Mammary epithelial cell (primary cell): Measurements from ENCODE around the gene TAPT1.

Experiments used
- EZH2 ChIP-seq: IDR thresholded peaks from 2 replicates; pipeline ENCODE4 v1.6.1; 2012; ENCODE audit warnings: low read length, inconsistent platforms, borderline replicate concordance
- TF ChIP-seq, protein P1 (sequence below), 2 donors: IDR thresholded peaks in 1 of 2; conservative IDR thresholded peaks in 1 of 2; 2 replicates each; pipeline ENCODE4 v1.5.1; 2011 to 2012; ENCODE audit warnings: inconsistent platforms in 2 of 2, low read length in 2 of 2, mild to moderate bottlenecking in 2 of 2, control low read depth in 1 of 2, low read depth in 1 of 2; ENCODE audit not compliant: insufficient read depth in 1 of 2; ENCODE audit errors: extremely low read depth in 1 of 2

DNA sequence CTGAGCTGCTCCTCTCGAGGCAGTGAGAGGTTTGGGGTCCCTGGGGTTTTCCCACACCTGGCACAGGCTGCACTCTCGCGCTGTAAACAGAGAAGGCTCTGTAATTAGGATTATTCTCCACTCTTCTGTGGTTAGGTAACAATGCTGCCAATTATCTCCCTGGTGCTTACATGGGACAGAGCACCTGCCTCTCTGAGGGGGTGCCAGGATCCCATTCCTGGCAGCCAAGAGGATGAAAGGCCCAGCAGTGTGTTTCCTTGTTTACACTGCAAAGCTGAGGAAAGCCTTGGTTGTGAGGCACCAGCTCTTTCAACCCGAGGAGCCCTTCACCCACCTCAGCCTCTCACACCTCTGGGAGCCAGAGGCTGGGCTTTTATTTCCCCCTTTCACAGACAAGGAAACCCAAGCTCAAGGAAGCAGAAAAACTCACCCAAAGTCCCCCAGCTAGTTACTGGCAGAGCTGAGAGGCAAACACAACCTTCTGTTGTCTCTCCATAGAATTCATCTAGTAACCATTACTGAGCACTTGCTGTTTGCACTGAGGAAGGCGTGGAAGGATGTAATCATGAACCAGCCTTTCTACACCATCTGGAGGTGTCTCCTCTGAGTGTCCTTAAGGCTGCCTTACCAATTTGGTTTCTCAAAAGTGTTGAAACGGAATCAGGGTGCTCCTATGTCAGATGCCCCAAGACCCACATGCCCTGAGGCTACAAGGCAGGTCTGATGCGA lies 102.8 kb downstream of the TAPT1 start:
- TF ChIP-seq, protein P1, sequence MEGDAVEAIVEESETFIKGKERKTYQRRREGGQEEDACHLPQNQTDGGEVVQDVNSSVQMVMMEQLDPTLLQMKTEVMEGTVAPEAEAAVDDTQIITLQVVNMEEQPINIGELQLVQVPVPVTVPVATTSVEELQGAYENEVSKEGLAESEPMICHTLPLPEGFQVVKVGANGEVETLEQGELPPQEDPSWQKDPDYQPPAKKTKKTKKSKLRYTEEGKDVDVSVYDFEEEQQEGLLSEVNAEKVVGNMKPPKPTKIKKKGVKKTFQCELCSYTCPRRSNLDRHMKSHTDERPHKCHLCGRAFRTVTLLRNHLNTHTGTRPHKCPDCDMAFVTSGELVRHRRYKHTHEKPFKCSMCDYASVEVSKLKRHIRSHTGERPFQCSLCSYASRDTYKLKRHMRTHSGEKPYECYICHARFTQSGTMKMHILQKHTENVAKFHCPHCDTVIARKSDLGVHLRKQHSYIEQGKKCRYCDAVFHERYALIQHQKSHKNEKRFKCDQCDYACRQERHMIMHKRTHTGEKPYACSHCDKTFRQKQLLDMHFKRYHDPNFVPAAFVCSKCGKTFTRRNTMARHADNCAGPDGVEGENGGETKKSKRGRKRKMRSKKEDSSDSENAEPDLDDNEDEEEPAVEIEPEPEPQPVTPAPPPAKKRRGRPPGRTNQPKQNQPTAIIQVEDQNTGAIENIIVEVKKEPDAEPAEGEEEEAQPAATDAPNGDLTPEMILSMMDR (conservative IDR thresholded peaks at IDR 0.05 in 1 of 2, IDR thresholded peaks at IDR 0.05 in 1 of 2; ENCODE audit: extremely low read depth in 1 of 2, insufficient read depth in 1 of 2, low read depth in 1 of 2, low read length in 2 of 2), result no peak
- no peak for TF ChIP-seq EZH2
